Activated T-cell treated with anti-CD3 and anti-CD28 coated beads for 24 hours (primary cell): Measurements from ENCODE around the gene EBF4.
"Not testable (repeated sequence)": the region's sequence is repeated elsewhere in the genome, so short reads cannot be mapped to it uniquely, and the experiment has no call there.

Experiments
- DNase-seq: peaks from one replicate; pipeline ENCODE4 v3.0.0-alpha.2; 2020; ENCODE audit warnings: low read depth

EBF4 gene

GRCh38 chr20:2757969-2758368 lies 65.4 kb downstream of the EBF4 start:
- DNase-seq, result no peak

GRCh38 chr20:2759143-2759542 lies 66.6 kb downstream of the EBF4 start:
- no peak for DNase-seq

- no peak for DNase-seq
Measured at GRCh38 chr20:2759603-2760296, 67.2 kb downstream of the EBF4 start.

- DNase-seq, result no peak
Measured at GRCh38 chr20:2760297-2760951, 67.8 kb downstream of the EBF4 start.

- DNase-seq, result no peak
Measured at GRCh38 chr20:2760952-2761305, 68.3 kb downstream of the EBF4 start.

- DNase-seq, result no peak
Measured at GRCh38 chr20:2761885-2762284, 69.3 kb downstream of the EBF4 start.

GRCh38 chr20:2762578-2763131 lies 70.1 kb downstream of the EBF4 start:
- no peak for DNase-seq

- no peak for DNase-seq
Measured at GRCh38 chr20:2763186-2763585, 70.6 kb downstream of the EBF4 start.

- DNase-seq, result no peak
Measured at GRCh38 chr20:2767768-2768631, 75.4 kb downstream of the EBF4 start.

- DNase-seq, result no peak
Measured at GRCh38 chr20:2768632-2769015, 76.0 kb downstream of the EBF4 start.

- not testable (repeated sequence) for DNase-seq
Measured at GRCh38 chr20:2770091-2770490, 77.5 kb downstream of the EBF4 start.

GRCh38 chr20:2771631-2772080 lies 79.1 kb downstream of the EBF4 start:
- DNase-seq, result no peak

GRCh38 chr20:2773812-2774211 lies 81.2 kb downstream of the EBF4 start:
- DNase-seq, result no peak

- no peak for DNase-seq
Measured at GRCh38 chr20:2775139-2775538, 82.6 kb downstream of the EBF4 start.

- DNase-seq, result no peak
Measured at GRCh38 chr20:2778602-2779321, 86.2 kb downstream of the EBF4 start.

- no peak for DNase-seq
Measured at GRCh38 chr20:2780948-2781347, 88.4 kb downstream of the EBF4 start.

- DNase-seq, result no peak
Measured at GRCh38 chr20:2783908-2784566, 91.5 kb downstream of the EBF4 start.

- DNase-seq, result no peak
Measured at GRCh38 chr20:2793471-2793870, 100.9 kb downstream of the EBF4 start.

GRCh38 chr20:2794202-2794748 lies 101.7 kb downstream of the EBF4 start:
- no peak for DNase-seq

- DNase-seq, result no peak
Measured at GRCh38 chr20:2794866-2795447, 102.4 kb downstream of the EBF4 start.

- DNase-seq, result no peak
Measured at GRCh38 chr20:2795451-2795850, 102.9 kb downstream of the EBF4 start.
